HG02678 (cell line): ENCODE results near the gene AGT.
"Not testable (repeated sequence)": the region's sequence is repeated elsewhere in the genome, so short reads cannot be mapped to it uniquely, and the experiment has no call there.

Experiments
- ATAC-seq: cut with Tn5 transposase; IDR thresholded peaks from one replicate; pipeline ENCODE4 v1.9.1; 2021; ENCODE audit warnings: mild to moderate bottlenecking, moderate library complexity; ENCODE audit not compliant: unreplicated experiment

AGT gene

GRCh38 chr1:230708631-230709580, 5.0 kb downstream of the AGT start:
- ATAC-seq, result no peak

- no peak for ATAC-seq
Measured at GRCh38 chr1:230707732-230708630, 5.9 kb downstream of the AGT start.

DNA sequence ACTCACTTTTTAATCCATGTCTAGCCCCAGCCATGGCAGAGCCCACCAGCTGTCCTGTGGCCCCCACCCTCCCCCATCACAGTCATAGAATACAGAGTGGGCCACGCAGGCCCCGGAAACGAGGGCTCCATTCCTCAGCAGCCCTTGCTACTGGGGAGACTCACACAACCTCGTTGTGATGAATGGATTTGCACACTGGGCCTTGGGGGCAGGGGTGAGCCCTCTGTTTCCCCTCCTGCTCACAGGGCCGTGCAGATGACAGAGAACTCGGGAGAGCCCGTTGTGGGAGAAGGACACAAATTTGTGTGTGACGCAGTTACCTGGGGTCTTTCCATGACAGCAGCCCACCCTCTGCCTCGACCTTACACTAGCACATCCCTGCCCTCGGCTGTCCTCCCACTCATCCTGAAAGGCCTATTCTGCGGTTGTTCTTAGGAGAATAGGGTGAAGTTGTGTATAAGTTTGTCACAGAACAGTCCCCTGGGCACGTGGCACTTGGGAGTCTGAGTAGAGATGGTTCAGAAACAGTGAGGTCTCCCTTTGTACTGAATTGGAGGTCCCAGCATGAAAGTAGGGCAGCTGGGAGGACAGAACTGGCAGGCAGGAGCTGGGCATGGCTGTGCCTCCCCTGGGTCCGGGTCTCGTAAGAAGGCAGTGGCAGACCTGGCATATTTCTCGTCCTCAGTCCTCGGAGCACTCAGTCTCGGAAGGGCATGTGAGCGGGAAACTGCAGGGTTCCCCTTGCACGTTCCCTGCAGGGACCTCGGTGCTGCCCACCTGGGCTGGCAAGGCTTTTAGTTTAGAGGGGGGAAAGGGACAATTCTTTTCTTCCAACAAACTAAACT, 6.8 kb downstream of the AGT start:
- no peak for ATAC-seq

GRCh38 chr1:230706020-230706699, 7.8 kb downstream of the AGT start:
- no peak for ATAC-seq

DNA sequence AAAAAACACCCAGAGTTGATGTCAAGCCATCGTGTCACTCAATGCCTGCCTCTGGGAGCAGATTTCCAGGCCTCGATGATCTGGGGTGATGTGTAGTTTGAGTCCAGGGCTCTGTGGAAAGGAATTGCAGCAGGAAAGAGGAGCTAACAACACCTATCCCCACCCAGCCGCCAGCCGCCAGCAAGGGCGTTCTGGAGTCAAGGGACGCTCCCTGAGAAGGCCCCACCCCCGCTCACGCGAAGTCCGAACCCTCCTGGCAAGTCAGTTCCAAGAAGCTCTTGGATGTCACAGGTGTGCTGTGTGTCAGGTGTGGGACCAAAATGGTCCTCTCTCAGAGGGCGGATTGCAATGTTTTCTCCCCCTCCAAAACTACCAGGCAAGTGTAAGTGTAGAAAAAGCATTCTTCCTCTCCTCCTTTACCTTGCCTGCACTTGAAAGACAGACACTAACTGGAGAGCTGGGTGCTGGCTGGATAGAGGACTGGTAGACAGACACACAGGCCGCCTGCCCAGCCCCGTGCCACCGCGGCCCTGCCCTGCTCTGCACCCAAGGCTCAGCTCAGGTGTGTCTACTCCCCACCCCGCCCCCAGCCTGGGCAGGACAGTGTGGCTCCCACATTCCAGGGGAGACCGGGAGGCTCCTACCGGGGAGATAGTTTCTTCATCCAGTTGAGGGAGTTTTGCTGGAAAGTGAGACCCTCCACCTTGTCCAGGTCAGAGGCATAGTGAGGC, 8.5 kb downstream of the AGT start:
- no peak for ATAC-seq

DNA sequence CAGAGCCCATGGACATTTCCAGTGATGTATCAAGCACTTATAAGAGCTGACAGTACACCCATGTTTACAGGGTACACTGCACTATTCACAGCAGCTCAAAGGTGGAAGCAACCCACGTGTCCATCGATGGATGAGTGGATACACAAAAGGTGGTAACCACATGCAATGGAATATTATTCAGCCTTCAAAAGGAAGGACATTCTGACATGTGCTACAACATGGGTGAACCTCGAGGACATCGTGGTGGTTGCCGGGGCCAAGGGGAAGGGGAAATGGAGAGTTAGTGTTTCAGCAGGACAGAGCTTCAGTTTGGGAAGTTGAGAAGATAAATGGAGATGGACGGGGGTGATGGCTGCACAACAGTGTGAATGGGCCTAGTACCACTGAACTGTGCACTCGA, 9.1 kb downstream of the AGT start:
- no peak for ATAC-seq

DNA sequence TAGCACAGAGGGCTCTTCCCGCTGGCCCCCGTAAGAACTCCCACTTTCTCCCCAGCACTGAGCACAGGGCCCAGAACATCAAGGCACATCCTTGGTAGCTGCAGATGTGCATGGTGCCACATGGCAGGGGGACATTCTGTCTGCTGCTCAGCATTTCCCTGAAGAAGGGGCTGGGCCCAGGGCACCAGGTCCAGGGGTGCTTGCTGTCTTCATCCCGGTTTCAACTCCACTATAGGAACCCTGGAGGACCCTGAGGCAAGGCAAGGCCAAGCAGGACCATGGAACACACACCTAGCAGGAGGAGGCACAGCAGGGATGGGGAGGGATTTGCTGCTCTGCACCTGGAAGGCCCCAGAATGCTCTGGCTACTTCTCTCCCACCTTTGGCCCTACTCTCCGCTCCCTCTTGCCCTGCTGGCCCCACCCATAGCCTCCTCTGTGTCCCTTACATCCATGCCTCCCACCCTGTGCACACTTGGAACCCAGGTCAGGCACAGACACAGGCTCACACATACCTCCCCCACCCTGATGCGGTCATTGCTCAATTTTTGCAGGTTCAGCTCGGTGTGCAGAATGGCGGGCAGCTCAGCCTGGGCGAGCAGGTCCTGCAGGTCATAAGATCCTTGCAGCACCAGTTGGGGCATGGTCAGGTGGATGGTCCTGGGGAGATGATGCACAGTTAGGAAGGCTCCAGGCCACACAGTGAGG, 10.1 kb downstream of the AGT start:
- no peak for ATAC-seq

DNA sequence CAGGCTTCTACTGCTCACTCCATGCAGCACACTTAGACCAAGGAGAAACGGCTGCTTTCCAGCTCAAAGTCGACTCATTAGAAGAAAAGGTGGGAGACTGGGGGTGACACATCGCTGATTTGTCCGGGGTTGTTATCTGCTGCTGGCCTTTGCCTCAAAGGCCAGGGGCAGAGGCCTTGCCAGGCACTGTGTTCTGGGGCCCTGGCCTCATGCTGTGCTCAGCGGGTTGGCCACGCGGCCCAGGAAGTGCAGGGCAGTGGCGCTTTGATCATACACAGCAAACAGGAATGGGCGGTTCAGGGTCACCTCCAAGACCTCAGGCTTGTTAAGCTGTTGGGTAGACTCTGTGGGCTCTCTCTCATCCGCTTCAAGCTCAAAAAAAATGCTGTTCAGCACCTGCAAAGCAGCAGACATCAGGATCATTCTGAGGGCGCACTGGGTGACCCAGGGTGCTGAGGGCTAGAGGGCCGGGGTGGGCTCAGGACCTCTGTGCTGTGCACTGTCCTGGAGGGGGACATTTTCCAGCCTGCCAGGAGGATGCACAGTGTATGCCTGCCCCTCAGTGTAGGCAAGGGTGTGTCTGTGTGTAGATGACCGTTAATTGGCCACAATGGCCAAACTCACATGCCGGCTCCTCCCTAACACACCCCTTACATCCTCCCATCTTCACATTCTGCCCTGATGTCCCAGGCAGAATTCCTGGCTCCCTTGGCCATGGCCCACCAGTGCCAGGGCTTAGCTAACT, 10.8 kb downstream of the AGT start:
- ATAC-seq, result no peak

- ATAC-seq, result no peak
Measured at GRCh38 chr1:230701895-230702768, 11.8 kb downstream of the AGT start.

GRCh38 chr1:230701434-230701833, 12.5 kb downstream of the AGT start:
- ATAC-seq, result no peak

GRCh38 chr1:230700132-230700531, 13.8 kb downstream of the AGT start:
- no peak for ATAC-seq

GRCh38 chr1:230699716-230700115, 14.2 kb downstream of the AGT start:
- ATAC-seq, result no peak

- not testable (repeated sequence) for ATAC-seq
Measured at GRCh38 chr1:230698964-230699363, 15.0 kb downstream of the AGT start.

DNA sequence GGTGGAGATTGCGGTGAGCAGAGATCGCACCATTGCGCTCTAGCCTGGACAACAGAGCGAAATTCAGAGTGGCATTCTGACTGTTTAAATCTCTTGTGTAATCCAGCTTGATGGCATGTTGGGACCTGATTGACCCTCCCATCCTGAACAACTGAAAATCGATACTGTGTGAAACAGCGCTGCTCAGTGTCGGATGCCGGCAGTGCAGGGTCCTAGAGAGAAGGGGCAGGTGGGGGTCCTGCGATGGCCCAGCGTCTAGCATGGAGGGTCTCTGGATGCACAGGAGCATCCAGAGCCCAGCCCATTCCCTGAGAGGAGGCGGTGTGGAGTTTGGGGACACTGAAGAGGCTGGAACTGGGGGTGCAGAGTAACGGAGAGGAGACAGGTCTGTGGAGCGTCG, 15.8 kb downstream of the AGT start:
- no peak for ATAC-seq

DNA sequence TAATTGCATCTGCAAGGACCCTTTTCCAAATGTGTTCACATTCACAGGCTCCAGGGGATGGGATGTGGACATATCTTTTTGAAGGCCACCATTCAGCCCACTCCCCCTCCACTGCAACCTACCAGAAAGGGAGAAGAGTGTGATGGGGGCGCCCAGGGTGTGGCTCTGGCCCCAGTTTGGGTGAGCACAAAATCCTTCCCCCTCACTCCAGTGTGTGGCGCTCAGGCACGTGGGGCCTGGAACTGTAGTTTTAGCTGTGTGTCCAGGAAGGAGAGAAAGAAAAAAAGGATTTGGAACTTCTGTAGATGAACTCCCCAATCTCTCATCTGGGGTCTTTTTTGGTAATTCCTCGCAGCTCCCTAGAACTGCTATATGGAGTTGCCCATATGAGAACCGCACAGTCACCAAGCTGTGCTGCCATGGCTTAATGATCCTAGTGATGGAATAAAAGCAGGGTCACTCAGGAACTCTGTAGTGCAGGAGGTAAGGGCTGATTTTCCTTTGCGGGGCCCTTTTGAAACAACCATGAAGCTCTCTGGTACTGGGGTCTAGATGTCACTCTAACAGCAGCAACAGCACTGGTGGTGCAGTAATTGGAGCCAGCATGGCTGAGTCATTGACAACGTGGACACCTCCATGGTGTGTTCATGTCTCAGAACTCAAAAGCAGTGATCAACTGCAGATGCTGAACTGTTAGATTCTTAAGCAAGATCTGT, 17.0 kb downstream of the AGT start:
- ATAC-seq, result no peak

DNA sequence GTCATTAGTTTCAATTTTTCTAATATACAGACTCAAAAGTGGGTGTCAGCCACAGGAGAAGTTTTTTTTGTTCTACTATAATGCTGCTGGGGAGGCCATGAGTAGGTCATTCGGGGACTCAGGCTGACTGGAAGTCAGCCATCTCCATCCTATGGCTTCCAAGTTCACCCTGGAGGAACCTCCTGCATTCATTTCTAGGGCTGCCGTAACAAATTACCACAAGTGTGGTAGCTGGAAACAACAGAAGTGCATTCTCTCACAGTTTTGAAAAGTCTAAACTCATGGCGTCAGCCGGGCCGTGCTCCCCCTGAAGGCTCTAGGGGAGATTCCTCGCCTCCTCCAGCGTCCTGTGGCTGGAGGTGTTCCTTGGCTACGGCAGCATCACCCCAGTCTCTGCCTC, 17.7 kb downstream of the AGT start:
- ATAC-seq, result no peak

DNA sequence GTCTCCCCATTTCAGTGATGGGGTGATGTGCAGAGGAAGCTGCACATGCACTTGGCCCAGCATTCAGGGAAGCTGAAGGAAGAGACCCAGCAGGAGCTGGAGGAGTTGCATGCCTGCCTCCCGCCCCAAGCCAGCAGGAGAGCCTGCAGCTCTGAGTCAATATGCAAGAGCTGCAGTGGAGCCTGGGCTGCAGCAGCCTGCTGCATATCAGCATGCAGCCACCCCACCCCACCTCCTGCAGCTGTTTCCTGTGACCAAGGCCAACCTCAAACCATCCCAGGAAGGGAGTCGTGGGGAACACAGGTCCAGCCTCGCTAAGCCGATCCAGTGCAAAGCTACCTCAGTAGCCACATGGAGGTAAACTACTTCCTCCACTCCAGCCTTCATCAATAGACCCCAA, 18.9 kb downstream of the AGT start:
- no peak for ATAC-seq
